HFF-Myc (cell line): ENCODE data around the gene C18orf63.

Source experiments
- DNase-seq: peaks from one replicate; pipeline ENCODE4 v3.0.0-alpha.2; 2011; ENCODE audit warnings: low read depth; ENCODE audit errors: extremely low read depth
- H3K4me3 ChIP-seq: replicated peaks from 2 replicates; pipeline ENCODE4 v1.5.1; 2011; ENCODE audit warnings: low read depth, mild to moderate bottlenecking, control low read depth, low read length
- TF ChIP-seq, protein P1 (sequence below): IDR thresholded peaks from 2 replicates; pipeline ENCODE4 v1.5.1; 2012; ENCODE audit warnings: mild to moderate bottlenecking, low read depth, low read length, control low read depth; ENCODE audit errors: missing control alignments

C18orf63 gene

DNA sequence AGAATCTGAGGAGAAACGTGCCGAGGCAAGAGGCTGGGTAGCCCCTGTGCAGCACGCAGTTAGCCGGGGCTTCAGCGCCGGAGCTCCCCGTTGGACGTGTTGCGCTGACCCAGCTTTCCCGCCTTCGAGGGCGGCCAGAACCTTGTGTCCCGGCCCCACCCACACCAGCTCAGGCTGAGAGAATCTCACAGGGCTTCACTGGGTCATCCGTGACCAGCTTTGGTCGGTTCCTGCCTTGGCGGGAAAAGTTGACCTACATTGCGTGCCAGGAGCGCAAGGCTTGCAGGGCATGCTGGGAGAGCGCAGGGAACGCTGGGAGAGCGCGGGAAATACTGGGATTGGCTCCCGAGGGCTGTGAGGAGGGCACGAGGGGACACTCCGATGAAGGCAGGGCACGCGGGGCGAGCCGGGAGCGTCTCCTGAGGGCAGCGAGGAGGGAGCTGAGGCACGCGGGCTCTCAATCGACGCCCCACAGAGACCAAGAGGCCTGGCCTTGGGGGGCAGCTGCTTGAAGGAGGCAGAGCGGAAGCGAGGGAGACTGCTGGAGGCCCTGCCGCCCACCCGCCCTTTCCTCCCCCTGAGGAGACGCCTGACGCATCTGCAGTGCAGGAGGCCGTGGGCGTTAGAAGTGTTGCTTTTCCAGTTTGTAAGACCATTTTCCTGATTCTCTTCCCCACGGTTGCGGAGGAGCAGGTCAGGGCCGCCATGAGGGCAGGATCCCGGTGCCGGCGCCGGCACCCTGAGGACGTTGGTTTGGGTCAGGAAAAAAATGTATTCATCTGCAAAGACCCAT is at the start of gene C18orf63:
Gene C18orf63 (plus strand): TSS at position 376 of the 793 bp plus-strand sequence. CDS start 2,027 bp downstream, outside the sequence.
- no peak for DNase-seq
- TF ChIP-seq, protein P1, sequence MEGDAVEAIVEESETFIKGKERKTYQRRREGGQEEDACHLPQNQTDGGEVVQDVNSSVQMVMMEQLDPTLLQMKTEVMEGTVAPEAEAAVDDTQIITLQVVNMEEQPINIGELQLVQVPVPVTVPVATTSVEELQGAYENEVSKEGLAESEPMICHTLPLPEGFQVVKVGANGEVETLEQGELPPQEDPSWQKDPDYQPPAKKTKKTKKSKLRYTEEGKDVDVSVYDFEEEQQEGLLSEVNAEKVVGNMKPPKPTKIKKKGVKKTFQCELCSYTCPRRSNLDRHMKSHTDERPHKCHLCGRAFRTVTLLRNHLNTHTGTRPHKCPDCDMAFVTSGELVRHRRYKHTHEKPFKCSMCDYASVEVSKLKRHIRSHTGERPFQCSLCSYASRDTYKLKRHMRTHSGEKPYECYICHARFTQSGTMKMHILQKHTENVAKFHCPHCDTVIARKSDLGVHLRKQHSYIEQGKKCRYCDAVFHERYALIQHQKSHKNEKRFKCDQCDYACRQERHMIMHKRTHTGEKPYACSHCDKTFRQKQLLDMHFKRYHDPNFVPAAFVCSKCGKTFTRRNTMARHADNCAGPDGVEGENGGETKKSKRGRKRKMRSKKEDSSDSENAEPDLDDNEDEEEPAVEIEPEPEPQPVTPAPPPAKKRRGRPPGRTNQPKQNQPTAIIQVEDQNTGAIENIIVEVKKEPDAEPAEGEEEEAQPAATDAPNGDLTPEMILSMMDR = no peak
- H3K4me3 ChIP-seq = no peak within 1 kb of the TSS

DNA sequence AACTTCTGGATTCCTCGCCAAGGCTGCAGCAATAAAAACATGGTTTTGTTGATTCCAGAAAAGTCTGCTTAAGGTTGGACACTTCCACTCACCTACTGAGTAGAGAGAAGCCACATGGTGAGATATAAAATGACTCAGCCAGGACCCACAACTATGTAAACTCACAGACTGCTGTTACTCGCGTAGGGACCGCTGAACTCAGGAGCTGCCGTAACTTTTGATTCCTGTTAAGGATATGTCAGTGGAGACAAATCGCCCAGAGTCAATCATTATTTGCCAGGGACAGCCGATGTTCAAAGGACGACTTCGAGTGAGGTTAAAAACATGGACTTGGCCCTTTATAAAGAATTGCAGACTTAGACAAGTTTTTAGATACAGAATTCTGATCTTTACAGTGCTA is 49.5 kb upstream of the C18orf63 start:
- DNase-seq = no peak
- no peak overlapping the region for H3K4me3 ChIP-seq
- TF ChIP-seq, protein P1 = no peak

DNA sequence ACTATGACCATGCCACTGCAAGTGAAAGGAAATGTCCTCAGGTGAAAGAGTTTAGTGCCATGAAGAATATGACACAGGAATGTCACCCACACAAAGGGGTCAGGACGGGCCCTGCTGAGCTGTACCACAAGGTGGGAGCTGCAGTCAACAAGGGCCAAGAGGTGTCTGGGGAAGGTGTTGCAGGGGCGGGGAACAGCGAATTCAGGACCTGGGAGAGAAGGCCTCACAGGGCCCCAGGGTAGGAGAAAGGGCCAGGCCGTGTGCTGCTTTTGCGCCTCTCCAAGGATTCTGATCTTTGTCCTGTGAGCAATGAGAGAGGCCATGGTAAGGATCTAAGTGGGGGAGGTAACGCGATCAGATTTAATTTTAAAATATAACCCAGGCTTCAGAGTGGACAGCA is 47.5 kb upstream of the C18orf63 start:
- H3K4me3 ChIP-seq = no peak overlapping the region
- TF ChIP-seq, protein P1 = no peak
- no peak for DNase-seq

DNA sequence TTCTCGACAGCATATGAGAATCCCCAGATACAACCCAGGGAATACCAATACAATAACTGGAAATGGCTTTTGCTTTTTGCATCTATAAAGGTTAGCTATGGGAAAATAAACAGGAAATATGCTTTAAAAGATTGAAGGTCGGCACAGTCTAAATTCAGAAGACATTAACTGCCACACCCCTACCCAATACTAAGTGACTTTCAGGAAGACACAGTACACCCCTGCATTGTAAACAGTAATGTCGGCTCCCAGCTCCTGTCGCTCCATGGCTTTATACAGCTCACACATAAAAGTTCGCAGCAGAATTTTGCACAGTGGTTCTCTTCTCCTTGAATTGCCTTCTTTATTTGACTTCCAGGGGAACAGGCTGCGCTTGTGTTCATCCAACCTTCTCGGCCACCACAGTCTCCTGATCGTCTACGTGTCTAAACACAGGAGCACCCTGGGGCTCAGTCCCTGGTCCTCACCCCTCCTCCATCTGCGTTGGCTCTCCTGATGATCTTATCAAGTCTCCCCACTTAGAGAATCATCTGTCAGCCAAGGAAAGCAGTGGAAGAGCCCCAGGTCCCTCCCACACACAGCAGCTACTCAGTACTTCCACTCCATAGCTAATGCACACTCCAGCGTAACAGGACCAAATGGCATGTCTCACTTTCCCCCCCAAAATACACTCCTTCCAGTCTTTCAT is 46.6 kb upstream of the C18orf63 start:
- DNase-seq = no peak
- TF ChIP-seq, protein P1 = no peak
- no peak overlapping the region for H3K4me3 ChIP-seq

DNA sequence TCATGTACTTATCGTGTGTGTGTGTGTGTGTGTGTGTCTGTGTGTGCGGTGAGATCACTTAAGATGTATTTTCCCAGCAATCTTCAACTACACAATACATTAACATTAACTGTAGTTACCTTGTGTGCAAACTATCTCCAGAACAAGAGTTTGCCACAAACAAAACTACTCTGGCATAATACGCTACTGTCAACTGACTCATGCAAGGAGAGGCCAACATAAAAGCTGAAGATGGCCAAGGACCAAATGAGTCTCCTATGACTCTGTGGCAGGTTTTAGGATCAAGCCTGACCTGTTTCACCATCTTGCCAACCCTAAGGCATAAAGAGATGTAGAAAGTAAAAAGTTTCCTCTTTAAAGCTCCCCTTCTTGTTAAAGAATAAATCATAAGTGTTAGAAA is 44.0 kb upstream of the C18orf63 start:
- TF ChIP-seq, protein P1 = no peak
- DNase-seq = no peak
- H3K4me3 ChIP-seq = no peak overlapping the region

DNA sequence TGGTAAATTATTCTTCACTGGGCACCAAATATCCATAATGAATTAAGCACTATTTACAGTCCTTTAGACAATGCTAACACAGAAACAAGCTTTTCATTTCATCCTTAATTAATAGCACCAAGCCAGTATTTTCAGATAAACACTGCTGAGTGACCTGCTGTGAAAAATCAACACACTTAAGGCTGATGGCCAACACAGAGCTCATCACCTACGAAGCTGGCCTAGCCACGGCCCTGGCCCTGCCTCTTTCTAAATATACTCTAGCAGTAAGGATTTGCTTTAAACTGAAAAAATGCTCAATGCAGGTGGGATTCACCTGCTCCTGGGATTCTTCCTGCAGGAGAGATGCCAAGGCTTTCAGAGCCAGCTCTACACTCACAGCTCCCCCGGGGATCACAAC is 42.2 kb upstream of the C18orf63 start:
- no peak overlapping the region for H3K4me3 ChIP-seq
- TF ChIP-seq, protein P1 = no peak
- no peak for DNase-seq
